OCI-LY1 (cell line): ENCODE data around the gene CDH23.

Experiments used
- H2AFZ ChIP-seq: fragments of 200-600 bp; sonication (generic), shearing (Covaris generic); 2 replicates; pipeline ENCODE4 v1.6.0; 2014; ENCODE audit warnings: antibody characterized with exemption, mild to moderate bottlenecking, low read length
- H3F3A ChIP-seq: fragments of 200-600 bp; sonication (generic), shearing (Covaris generic); 2 replicates; pipeline ENCODE4 v1.6.0; 2014; ENCODE audit warnings: mild to moderate bottlenecking, antibody characterized with exemption, low read length, moderate library complexity; ENCODE audit not compliant: insufficient read depth
- H3K27ac ChIP-seq: fragments of 200-600 bp; sonication (generic); 2 replicates; pipeline ENCODE4 v1.5.1; 2014; ENCODE audit warnings: low read length, mixed run types, mild to moderate bottlenecking, low read depth; ENCODE audit not compliant: poor library complexity, severe bottlenecking
- H3K27me3 ChIP-seq: fragments of 200-600 bp; sonication (generic); 2 replicates; pipeline ENCODE4 v1.6.0; 2014; ENCODE audit warnings: antibody characterized with exemption, mild to moderate bottlenecking, low read length, moderate library complexity; ENCODE audit not compliant: insufficient read depth
- H3K36me3 ChIP-seq: fragments of 200-600 bp; sonication (generic); 2 replicates; pipeline ENCODE4 v1.6.1; 2014; ENCODE audit warnings: mild to moderate bottlenecking, antibody characterized with exemption, low read length, moderate library complexity, mixed read lengths; ENCODE audit not compliant: insufficient read depth
- H3K4me1 ChIP-seq: fragments of 200-600 bp; sonication (generic); 2 replicates; pipeline ENCODE4 v1.5.1; 2014; ENCODE audit warnings: mild to moderate bottlenecking, low read length, moderate library complexity; ENCODE audit not compliant: insufficient read depth, severe bottlenecking
- H3K4me2 ChIP-seq: fragments of 200-600 bp; sonication (generic), shearing (Covaris generic); 2 replicates; pipeline ENCODE4 v1.6.1; 2014; ENCODE audit warnings: low read length
- H3K4me3 ChIP-seq: fragments of 200-600 bp; sonication (generic); 2 replicates; pipeline ENCODE4 v1.5.1; 2014; ENCODE audit warnings: low read length, low read depth, mild to moderate bottlenecking, mixed read lengths; ENCODE audit not compliant: poor library complexity, severe bottlenecking
- H3K79me2 ChIP-seq: fragments of 200-600 bp; shearing (Covaris generic); 2 replicates; pipeline ENCODE4 v1.6.1; 2016; ENCODE audit warnings: mixed run types, low read length, mixed read lengths; ENCODE audit not compliant: insufficient read depth
- H3K9ac ChIP-seq: fragments of 200-600 bp; sonication (generic), shearing (Covaris generic); 2 replicates; pipeline ENCODE4 v1.6.1; 2014; ENCODE audit warnings: mild to moderate bottlenecking, low read length, mixed read lengths
- H3K9me2 ChIP-seq: fragments of 200-600 bp; sonication (generic), shearing (Covaris generic); 2 replicates; pipeline ENCODE4 v1.6.1; 2014; ENCODE audit warnings: low read depth, mild to moderate bottlenecking, low read length, mixed read lengths
- H3K9me3 ChIP-seq: fragments of 200-600 bp; shearing (Covaris generic); 2 replicates; pipeline ENCODE4 v1.6.1; 2014; ENCODE audit warnings: low read length, mixed read lengths
- H4K20me1 ChIP-seq: fragments of 200-600 bp; sonication (generic), shearing (Covaris generic); 2 replicates; pipeline ENCODE4 v1.6.0; 2016; ENCODE audit warnings: mild to moderate bottlenecking, low read length; ENCODE audit not compliant: insufficient read depth
- EZH2 ChIP-seq: fragments of 200-600 bp; sonication (generic), shearing (Covaris generic); IDR thresholded peaks from 2 replicates; pipeline ENCODE4 v1.8.0; 2017; ENCODE audit warnings: borderline replicate concordance, mixed run types, mild to moderate bottlenecking, antibody characterized with exemption, low read length, moderate library complexity, mixed read lengths
- TF ChIP-seq, protein P1 (sequence below): fragments of 200-600 bp; sonication (generic), shearing (Covaris generic); IDR thresholded peaks from 2 replicates; pipeline ENCODE4 v1.5.1; 2017; ENCODE audit warnings: mild to moderate bottlenecking, antibody characterized with exemption, low read length, moderate library complexity, mixed read lengths

Gene CDH23

DNA sequence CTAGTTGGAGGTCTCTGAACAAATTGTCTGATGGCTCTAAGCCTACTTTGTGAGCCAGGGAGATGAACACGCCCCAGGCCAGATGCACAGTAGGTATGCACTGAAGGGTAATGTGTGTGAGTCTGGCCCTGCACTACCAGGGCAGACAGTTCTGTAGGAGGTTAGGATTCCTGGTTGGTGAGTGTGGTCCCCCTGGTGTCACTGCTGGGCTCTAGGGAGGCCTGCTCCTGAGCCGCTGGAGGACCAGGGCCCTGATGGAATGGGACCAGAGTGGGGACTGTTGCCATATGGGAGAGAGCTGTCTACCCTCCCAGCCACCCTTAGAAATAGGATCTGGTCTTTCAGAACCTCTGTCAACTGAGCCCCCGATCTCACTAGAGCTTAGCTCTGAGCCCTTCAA, 42.0 kb downstream of the CDH23 start:
- H3K4me2 ChIP-seq: no peak overlapping the region
- peaks cover 4% of the 10 kb centered on the region; the same call in 1 of the 2 replicates for H3K27me3 ChIP-seq
- H3K9me2 ChIP-seq: no peaks in the 10 kb centered on the region
- H2AFZ ChIP-seq: no peak overlapping the region
- H3K4me3 ChIP-seq: no peak overlapping the region
- H3K9me3 ChIP-seq: no peaks in the 10 kb centered on the region
- no peak overlapping the region for H3K9ac ChIP-seq
- TF ChIP-seq, protein P1, sequence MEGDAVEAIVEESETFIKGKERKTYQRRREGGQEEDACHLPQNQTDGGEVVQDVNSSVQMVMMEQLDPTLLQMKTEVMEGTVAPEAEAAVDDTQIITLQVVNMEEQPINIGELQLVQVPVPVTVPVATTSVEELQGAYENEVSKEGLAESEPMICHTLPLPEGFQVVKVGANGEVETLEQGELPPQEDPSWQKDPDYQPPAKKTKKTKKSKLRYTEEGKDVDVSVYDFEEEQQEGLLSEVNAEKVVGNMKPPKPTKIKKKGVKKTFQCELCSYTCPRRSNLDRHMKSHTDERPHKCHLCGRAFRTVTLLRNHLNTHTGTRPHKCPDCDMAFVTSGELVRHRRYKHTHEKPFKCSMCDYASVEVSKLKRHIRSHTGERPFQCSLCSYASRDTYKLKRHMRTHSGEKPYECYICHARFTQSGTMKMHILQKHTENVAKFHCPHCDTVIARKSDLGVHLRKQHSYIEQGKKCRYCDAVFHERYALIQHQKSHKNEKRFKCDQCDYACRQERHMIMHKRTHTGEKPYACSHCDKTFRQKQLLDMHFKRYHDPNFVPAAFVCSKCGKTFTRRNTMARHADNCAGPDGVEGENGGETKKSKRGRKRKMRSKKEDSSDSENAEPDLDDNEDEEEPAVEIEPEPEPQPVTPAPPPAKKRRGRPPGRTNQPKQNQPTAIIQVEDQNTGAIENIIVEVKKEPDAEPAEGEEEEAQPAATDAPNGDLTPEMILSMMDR: no peak
- TF ChIP-seq EZH2: no peak
- H3K36me3 ChIP-seq: no peaks in the 10 kb centered on the region
- H3K4me1 ChIP-seq: no peaks in the 10 kb centered on the region
- H4K20me1 ChIP-seq: no peaks in the 10 kb centered on the region
- H3K79me2 ChIP-seq: no peaks in the 10 kb centered on the region
- H3K27ac ChIP-seq: no peak overlapping the region
- no peaks in the 10 kb centered on the region for H3F3A ChIP-seq

DNA sequence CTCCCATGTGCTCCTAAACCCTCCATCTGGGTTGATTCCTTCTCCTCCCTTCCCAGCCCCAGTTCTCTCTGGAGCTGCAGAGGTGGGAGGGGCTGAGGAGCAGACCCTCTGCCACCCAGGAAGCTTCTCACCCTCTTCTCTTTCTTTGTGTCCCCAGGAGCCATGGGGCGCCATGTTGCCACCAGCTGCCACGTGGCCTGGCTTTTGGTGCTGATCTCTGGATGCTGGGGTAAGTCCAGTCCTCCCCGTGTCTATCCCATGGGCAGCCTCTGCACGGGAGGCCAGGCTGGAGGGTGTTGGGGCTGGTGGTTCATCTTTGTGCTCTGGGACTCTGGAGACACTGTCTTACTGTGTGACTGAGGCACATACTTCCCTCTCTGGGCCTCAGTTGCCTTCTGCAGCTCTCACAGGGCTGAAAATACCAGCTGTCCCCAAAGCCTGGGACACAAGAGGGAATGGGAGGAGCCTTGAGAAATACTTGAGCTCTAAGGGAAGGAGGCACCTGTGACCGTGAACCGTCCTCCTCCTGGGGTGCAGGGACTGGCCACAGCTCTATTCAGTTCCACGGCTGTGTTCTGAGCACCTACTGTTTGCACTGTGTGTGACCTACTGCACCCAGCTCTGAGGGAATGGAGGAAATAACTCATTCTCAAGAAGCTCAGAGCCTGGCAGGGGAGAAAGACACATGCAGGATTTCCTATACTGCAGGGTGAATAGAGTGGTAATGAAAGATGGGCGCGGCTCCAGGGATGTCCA, 43.1 kb downstream of the CDH23 start:
- no peak overlapping the region for H3K4me3 ChIP-seq
- TF ChIP-seq, protein P1: no peak
- TF ChIP-seq EZH2: no peak
- H3K4me2 ChIP-seq: no peak overlapping the region
- no peak overlapping the region for H2AFZ ChIP-seq
- no peaks in the 10 kb centered on the region for H3K36me3 ChIP-seq
- no peaks in the 10 kb centered on the region for H3F3A ChIP-seq
- no peaks in the 10 kb centered on the region for H4K20me1 ChIP-seq
- no peak overlapping the region for H3K9ac ChIP-seq
- no peaks in the 10 kb centered on the region for H3K9me2 ChIP-seq
- no peaks in the 10 kb centered on the region for H3K79me2 ChIP-seq
- no peaks in the 10 kb centered on the region; the same call in 1 of the 2 replicates for H3K27me3 ChIP-seq
- no peaks in the 10 kb centered on the region for H3K9me3 ChIP-seq
- no peaks in the 10 kb centered on the region for H3K4me1 ChIP-seq
- no peak overlapping the region for H3K27ac ChIP-seq

DNA sequence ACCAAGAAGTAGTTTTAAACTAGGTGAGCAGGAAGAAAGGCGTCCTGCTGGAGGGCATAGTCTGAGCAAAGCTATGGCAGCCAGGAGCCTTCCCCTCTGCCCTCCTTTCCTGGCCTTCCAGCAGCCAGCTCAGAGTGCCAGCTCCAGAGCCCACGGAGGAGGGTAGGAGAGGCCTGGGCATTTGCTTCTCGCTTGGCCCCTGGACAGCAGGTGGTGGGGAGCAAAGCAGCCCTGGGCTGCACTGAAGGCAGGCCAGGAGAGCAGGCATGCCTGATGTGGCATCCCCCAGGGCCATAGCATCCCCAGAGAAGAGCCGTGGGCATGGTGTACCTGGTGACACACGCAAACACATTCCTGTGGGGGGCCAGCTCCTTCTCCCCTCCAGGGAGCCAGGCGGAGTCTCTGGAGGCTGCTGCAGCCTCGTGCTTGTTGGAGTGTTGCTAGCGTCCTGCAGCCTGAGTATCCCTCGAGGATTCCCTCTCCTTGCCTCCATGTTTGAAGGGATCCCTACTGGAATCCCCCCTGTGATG, 43.9 kb downstream of the CDH23 start:
- TF ChIP-seq, protein P1: no peak
- no peak for TF ChIP-seq EZH2
- Histone ChIP-seq H3K9ac (no peak overlapping the region), H2AFZ (no peak overlapping the region), H3K79me2 (no peaks in the 10 kb centered on the region), H3F3A (no peaks in the 10 kb centered on the region), H3K9me2 (no peaks in the 10 kb centered on the region), H3K36me3 (no peaks in the 10 kb centered on the region), H3K27me3 (no peaks in the 10 kb centered on the region; the same call in 1 of the 2 replicates), H3K4me1 (no peaks in the 10 kb centered on the region), H3K9me3 (no peaks in the 10 kb centered on the region), H3K4me3 (no peak overlapping the region), H3K4me2 (no peak overlapping the region), H3K27ac (no peak overlapping the region), H4K20me1 (no peaks in the 10 kb centered on the region)
